Stimulated activated CD8-positive, alpha-beta memory T cell treated with anti-CD3 and anti-CD28 coated beads, Interleukin-15, amount 100 ng/mL, for 4 hours (primary cell): ENCODE measurements around the gene WBP2NL.

Experiments
- DNase-seq, 2 donors: peaks; one replicate each; pipeline ENCODE4 v3.0.0-alpha.2; 2020; ENCODE audit warnings: low read depth in 2 of 2

Gene WBP2NL

DNA sequence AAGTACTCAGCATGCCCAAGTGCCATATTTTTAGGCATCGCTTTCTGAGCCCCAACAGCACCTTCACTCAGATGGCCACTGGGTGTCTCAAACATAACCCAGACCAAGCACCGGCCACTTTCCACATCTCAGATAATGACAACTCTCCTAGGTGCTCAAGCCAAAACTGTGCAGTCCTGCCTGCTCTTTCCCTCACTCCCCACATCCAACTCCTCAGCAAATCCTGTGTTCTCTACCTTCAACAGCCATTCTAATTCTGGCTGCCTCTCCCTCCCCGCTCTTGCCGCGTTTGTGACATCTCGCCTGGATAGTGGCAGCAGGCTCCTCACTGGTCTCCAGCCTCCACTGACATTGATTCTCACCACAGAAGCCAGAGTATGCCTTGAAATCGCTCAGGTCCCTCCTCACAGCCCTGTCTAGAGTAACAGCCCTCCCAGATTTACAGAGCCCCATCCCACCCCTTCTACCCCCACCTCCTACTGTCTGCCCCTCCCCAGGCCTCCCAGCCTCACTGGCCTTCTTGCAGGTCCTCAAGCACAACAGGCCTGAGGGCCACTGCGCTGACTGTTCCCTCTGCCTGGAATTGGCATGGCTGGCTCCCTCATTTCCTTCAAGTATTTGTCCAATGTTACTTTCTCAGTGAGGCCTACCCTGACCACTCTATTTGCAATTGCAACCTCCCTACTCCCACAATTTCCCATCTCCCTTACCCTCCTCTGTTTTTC, 74.2 kb downstream of the WBP2NL start:
- no peak for DNase-seq

DNA sequence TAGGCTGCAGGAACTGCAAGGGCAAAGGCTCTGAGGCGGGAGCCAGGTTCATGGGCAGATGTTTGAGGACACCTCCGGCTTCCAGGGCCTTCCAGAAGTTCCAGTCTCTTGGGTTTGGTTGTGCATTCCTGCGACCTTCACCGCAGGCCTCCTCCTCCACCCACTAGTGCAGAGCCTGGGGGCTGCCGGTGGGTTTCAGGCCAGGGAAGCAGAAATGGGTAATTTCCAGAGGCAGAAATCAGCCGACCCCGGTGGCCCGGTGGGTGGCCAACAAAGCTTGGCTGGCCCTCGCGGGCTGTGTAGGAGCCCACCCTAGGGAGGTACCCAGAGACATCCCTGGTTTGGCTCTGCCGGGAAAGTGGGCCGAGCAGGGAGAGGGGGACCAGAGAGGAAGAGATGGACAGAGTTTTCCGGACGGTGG, 75.0 kb downstream of the WBP2NL start:
- no peak for DNase-seq

DNA sequence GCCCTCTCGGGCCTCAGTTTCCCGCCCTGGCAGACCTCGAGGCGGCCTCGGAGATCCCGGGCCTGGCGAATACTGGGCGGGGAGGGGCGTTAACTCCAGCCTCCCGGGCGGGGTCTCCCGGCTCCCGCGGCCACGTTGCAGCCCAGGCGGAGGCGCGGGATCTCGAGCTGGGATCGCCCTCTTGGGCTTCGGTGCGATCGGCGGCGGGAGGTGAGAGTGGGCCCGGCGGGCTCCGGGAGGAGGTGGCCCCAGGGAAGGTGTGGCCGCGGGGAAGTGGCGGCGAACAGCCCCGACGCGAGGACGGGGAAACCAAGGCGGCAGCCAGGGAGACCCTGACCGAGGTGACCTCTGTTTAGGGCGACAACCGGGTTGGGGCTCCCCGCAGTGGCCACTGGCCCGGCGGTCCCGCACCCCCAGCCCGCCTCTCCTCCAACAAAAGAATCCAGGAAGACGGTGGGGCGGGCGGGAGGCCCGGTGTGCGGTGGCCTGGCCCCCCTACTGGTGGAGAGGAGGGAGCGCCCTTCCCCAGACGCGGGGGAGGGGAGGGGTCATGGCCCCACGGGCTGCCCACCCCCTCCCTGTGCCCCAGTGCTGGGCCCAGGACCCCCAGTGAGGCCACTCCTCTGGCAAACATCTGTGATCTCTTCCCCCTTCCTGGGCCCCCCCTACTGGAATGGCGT, 75.7 kb downstream of the WBP2NL start, which contains the start of gene PHETA2:
Gene PHETA2, plus strand, starts transcription at position 117 of the 680 bp plus-strand sequence. CDS start 3,046 bp downstream, outside the sequence.
- no peak for DNase-seq

DNA sequence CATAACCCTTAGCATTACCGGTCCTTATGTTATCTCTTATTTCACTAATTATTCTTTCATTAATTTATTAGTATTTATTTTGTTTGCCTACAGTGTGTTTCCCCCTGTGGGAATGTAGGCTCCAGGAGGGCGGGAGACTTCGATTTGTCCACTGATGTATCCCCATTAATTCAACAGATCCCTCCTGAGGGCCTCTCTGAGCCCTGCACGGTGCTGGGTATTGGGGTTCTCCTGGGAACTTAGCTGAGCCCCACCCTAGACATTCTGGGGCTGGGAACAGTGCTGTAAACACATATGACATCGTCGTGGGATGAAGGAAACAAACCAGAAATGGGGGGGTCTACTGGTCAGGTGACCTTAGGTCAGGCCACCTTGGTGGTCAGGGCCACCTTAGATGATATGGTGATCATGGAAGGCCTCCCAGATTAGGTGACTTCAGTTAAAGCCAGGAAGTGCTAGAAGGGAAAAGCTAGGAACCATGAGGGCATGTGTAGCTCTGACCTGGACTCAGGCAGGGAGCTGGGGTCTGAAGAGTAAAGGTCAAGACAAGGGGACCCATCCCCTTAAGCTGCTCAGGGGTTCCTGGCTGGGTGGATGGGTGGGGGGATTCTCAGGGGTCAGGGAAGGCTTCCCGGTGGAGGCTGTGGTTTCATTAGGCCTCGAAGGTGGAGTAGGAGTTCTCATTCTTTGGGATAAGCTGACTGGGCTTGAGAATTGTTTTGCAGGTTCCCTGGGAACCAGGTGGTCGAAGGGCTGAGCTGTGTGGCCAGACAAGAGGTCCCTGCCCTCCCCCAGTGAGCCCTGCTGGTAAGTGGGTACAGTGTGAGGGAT, 76.5 kb downstream of the WBP2NL start:
- no peak for DNase-seq

DNA sequence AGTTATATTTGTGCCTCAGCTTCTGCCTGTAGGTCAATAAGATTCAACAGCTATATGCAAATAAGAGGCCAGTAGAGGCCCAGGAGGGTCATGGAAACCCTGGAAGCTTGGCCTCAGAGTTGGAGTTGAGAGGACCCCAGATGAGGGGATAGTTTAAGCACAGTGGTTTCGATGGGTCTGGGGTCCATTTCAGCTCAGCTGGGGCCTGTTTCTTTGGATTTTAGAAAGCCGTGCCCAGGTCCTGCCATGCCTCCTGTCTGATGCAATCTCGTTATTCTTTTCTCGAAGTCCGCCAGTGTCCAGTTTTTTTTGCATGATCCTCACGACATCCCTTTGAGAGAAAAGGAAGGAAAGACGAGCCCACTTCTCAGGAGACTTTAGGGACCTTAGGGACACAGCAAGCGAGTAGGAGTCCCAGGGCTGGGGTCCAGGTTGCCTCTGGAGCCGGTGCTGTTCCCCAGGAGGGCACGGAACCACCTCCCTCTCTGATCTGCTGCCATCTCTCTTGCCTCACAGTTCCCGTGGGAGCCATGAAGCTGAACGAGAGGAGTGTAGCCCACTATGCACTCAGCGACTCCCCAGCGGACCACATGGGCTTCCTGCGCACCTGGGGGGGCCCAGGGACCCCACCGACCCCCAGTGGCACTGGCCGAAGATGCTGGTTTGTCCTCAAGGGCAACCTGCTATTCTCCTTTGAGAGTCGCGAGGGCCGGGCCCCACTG, 78.3 kb downstream of the WBP2NL start:
- DNase-seq: no peak

DNA sequence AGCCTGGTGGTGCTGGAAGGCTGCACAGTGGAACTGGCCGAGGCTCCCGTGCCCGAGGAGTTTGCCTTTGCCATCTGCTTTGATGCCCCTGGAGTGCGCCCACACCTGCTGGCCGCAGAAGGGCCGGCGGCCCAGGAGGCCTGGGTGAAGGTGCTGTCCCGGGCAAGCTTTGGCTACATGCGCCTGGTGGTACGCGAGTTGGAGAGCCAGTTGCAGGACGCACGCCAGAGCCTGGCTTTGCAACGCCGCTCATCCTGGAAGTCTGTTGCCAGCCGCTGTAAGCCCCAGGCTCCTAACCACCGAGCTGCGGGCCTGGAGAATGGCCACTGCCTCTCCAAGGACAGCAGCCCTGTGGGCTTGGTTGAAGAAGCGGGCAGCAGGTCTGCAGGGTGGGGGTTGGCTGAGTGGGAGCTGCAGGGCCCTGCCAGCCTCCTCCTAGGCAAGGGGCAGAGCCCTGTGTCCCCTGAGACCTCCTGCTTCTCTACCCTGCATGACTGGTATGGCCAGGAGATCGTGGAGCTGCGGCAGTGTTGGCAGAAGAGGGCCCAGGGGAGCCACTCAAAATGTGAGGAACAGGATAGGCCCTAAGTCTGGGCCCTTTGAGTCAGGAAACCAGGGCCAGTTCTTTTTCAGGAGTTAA, 79.0 kb downstream of the WBP2NL start:
- DNase-seq: no peak
